IMR-90 (cell line): ENCODE measurements around the gene PLIN4. TPM values are rescaled to one million over a fixed set of nuclear protein-coding genes. Genes with fewer than 3 reads are reported as not detected.

Experiments
- ATAC-seq: fragments of 200-7000 bp; cut with Tn5 transposase; 2 replicates; pipeline ENCODE4 v1.9.1; 2020; ENCODE audit warnings: low read depth, mild to moderate bottlenecking, moderate library complexity
- BruUV-seq: library from RNA; stranded (reverse); fragments of 400-500 nt; replicated peaks from 2 replicates; lab custom pipeline; 2021; lab: Mats Ljungman, UMichigan
- CTCF ChIA-PET: fragments of 300-600 bp; formaldehyde crosslinking; extraction: SDS; loops from one replicate; lab custom pipeline; 2021; ENCODE audit warnings: antibody characterized with exemption; lab: Yijun Ruan, JAX
- POLR2A ChIA-PET: fragments of 300-600 bp; sonication (Branson Sonifier 250); formaldehyde crosslinking; loops from one replicate; lab custom pipeline; 2022; ENCODE audit warnings: antibody characterized with exemption; ENCODE audit not compliant: unreplicated experiment; lab: Charles Lee
- DNase-seq: peaks from one replicate; pipeline ENCODE4 v3.0.0; 2013
- H2AFZ ChIP-seq: replicated peaks from 2 replicates; pipeline ENCODE3; 2013; ENCODE audit warnings: low read length, mild to moderate bottlenecking; ENCODE audit not compliant: poor library complexity
- H2AK5ac ChIP-seq: 2 replicates; pipeline ENCODE4 v1.6.1; 2013; ENCODE audit warnings: low read depth, low read length, inconsistent platforms
- H2AK9ac ChIP-seq: replicated peaks from 2 replicates; pipeline ENCODE3; 2013; ENCODE audit warnings: mild to moderate bottlenecking, low read depth, low read length, moderate library complexity; ENCODE audit not compliant: poor library complexity
- H2BK120ac ChIP-seq: 2 replicates; pipeline ENCODE4 v1.6.1; 2013; ENCODE audit warnings: low read depth, low read length, inconsistent platforms
- H2BK15ac ChIP-seq: 3 replicates; pipeline ENCODE4 v1.6.1; 2013; ENCODE audit warnings: low read depth, low read length, inconsistent platforms
- H2BK20ac ChIP-seq: 2 replicates; pipeline ENCODE4 v1.6.1; 2013; ENCODE audit warnings: low read depth, mild to moderate bottlenecking, inconsistent platforms, low read length, moderate library complexity
- H2BK5ac ChIP-seq: 2 replicates; pipeline ENCODE4 v1.6.1; 2013; ENCODE audit warnings: mild to moderate bottlenecking, low read depth, low read length, inconsistent platforms; ENCODE audit not compliant: poor library complexity, severe bottlenecking
- H3K14ac ChIP-seq: replicated peaks from 2 replicates; pipeline ENCODE4 v1.6.1; 2013; ENCODE audit warnings: low read depth, low read length, inconsistent platforms
- H3K18ac ChIP-seq: 2 replicates; pipeline ENCODE4 v1.6.1; 2013; ENCODE audit warnings: low read depth, low read length, control low read depth
- H3K23ac ChIP-seq: 2 replicates; pipeline ENCODE4 v1.6.1; 2013; ENCODE audit warnings: low read depth, low read length, inconsistent platforms
- H3K27ac ChIP-seq: 2 replicates; pipeline ENCODE4 v1.5.1; 2013; ENCODE audit warnings: mild to moderate bottlenecking, control low read depth, low read length; ENCODE audit not compliant: insufficient read depth
- H3K27me3 ChIP-seq: 2 replicates; pipeline ENCODE4 v1.6.1; 2013; ENCODE audit warnings: low read length; ENCODE audit not compliant: control insufficient read depth, insufficient read depth
- H3K36me3 ChIP-seq: 2 replicates; pipeline ENCODE4 v1.6.1; 2013; ENCODE audit warnings: low read length, mixed read lengths; ENCODE audit not compliant: control insufficient read depth, insufficient read depth
- H3K4ac ChIP-seq: 2 replicates; pipeline ENCODE4 v1.6.1; 2013; ENCODE audit warnings: low read depth, low read length, inconsistent platforms
- H3K4me1 ChIP-seq: 2 replicates; pipeline ENCODE4 v1.6.1; 2013; ENCODE audit warnings: low read length, mixed read lengths; ENCODE audit not compliant: control insufficient read depth, insufficient read depth
- H3K4me2 ChIP-seq: 2 replicates; pipeline ENCODE4 v1.6.1; 2013; ENCODE audit warnings: low read depth, mild to moderate bottlenecking, control low read depth, low read length, moderate library complexity
- H3K4me3 ChIP-seq: 2 replicates; pipeline ENCODE4 v1.5.1; 2013; ENCODE audit warnings: low read depth, mild to moderate bottlenecking, control low read depth, low read length, moderate library complexity; ENCODE audit not compliant: insufficient read depth
- H3K56ac ChIP-seq: 2 replicates; pipeline ENCODE4 v1.6.1; 2013; ENCODE audit warnings: low read length, inconsistent platforms; ENCODE audit not compliant: insufficient read depth; ENCODE audit errors: extremely low read depth
- H3K79me1 ChIP-seq, 2 experiments: 2 replicates each; pipeline ENCODE4 v1.6.1; 2013; ENCODE audit warnings: low read length in 2 of 2, inconsistent platforms in 1 of 2, low read depth in 1 of 2
- H3K9ac ChIP-seq: 2 replicates; pipeline ENCODE4 v1.6.1; 2013; ENCODE audit warnings: low read depth, low read length, control low read depth
- H3K9me1 ChIP-seq: 2 replicates; pipeline ENCODE4 v1.6.1; 2013; ENCODE audit warnings: low read length, inconsistent platforms; ENCODE audit not compliant: insufficient read depth
- H3K9me3 ChIP-seq: 2 replicates; pipeline ENCODE4 v1.6.1; 2013; ENCODE audit warnings: low read length; ENCODE audit not compliant: control insufficient read depth, insufficient read depth
- H4K20me1 ChIP-seq: 2 replicates; pipeline ENCODE4 v1.6.1; 2013; ENCODE audit warnings: low read length, inconsistent platforms; ENCODE audit not compliant: insufficient read depth
- H4K5ac ChIP-seq: 2 replicates; pipeline ENCODE4 v1.6.1; 2013; ENCODE audit warnings: mild to moderate bottlenecking, low read depth, low read length, control low read depth
- H4K8ac ChIP-seq, 2 experiments: 2 replicates each; pipeline ENCODE4 v1.6.1; 2013; ENCODE audit warnings: low read depth in 2 of 2, low read length in 2 of 2, control low read depth in 1 of 2, inconsistent platforms in 1 of 2
- H4K91ac ChIP-seq: 2 replicates; pipeline ENCODE4 v1.6.1; 2013; ENCODE audit warnings: low read depth, low read length, inconsistent platforms; ENCODE audit not compliant: insufficient read depth
- BHLHE40 ChIP-seq: fragments of 150-350 bp; IDR thresholded peaks from 2 replicates; pipeline ENCODE4 v1.6.1; 2016; ENCODE audit warnings: mild to moderate bottlenecking, low read depth, low read length
- CEBPB ChIP-seq: IDR thresholded peaks from 2 replicates; pipeline ENCODE4 v1.6.1; 2012; ENCODE audit warnings: low read depth, low read length, improper control_type of control experiment
- CTCF ChIP-seq: conservative IDR thresholded peaks from 2 replicates; pipeline ENCODE4 v1.5.1; 2012; ENCODE audit warnings: mild to moderate bottlenecking, low read depth, low read length, improper control_type of control experiment
- ELK1 ChIP-seq: fragments of 150-350 bp; IDR thresholded peaks from 2 replicates; pipeline ENCODE4 v1.6.1; 2016; ENCODE audit warnings: low read depth, mild to moderate bottlenecking, low read length, moderate library complexity, borderline replicate concordance
- FOS ChIP-seq: fragments of 150-350 bp; IDR thresholded peaks from 2 replicates; pipeline ENCODE4 v1.6.1; 2016; ENCODE audit warnings: low read depth, low read length
- MAFK ChIP-seq: IDR thresholded peaks from 2 replicates; pipeline ENCODE4 v1.6.1; 2012; ENCODE audit warnings: low read depth, low read length, improper control_type of control experiment
- MAZ ChIP-seq: IDR thresholded peaks from 2 replicates; pipeline ENCODE4 v1.6.1; 2012; ENCODE audit warnings: low read depth, mild to moderate bottlenecking, low read length, improper control_type of control experiment, moderate library complexity, borderline replicate concordance
- MXI1 ChIP-seq: IDR thresholded peaks from 2 replicates; pipeline ENCODE4 v1.6.1; 2012; ENCODE audit warnings: low read depth, mild to moderate bottlenecking, low read length, moderate library complexity, borderline replicate concordance
- NFE2L2 ChIP-seq: fragments of 150-350 bp; IDR thresholded peaks from 2 replicates; pipeline ENCODE4 v1.6.1; 2016; ENCODE audit warnings: low read depth, mild to moderate bottlenecking, low read length
- POLR2A ChIP-seq: IDR thresholded peaks from 2 replicates; pipeline ENCODE4 v1.6.1; 2012; ENCODE audit warnings: mild to moderate bottlenecking, low read depth, low read length
- RAD21 ChIP-seq: IDR thresholded peaks from 2 replicates; pipeline ENCODE4 v1.6.1; 2012; ENCODE audit warnings: low read length, improper control_type of control experiment
- RCOR1 ChIP-seq: IDR thresholded peaks from 2 replicates; pipeline ENCODE4 v1.6.1; 2012; ENCODE audit warnings: mild to moderate bottlenecking, low read length, improper control_type of control experiment; ENCODE audit not compliant: insufficient replicate concordance
- RFX5 ChIP-seq: IDR thresholded peaks from 2 replicates; pipeline ENCODE4 v1.8.0; 2012; ENCODE audit warnings: low read depth, mild to moderate bottlenecking, low read length, moderate library complexity
- SMC3 ChIP-seq: fragments of 150-350 bp; IDR thresholded peaks from 2 replicates; pipeline ENCODE4 v1.6.1; 2016; ENCODE audit warnings: low read depth, mild to moderate bottlenecking, antibody characterized with exemption, low read length, moderate library complexity
- USF2 ChIP-seq: fragments of 150-350 bp; IDR thresholded peaks from 2 replicates; pipeline ENCODE4 v1.6.1; 2017; ENCODE audit warnings: mild to moderate bottlenecking, antibody characterized with exemption, low read length, low read depth
- WGBS, 2 experiments: methylation state at CpG; one replicate each; pipeline versions ENCODE4 v1.1.5 to v1.1.7; 2013; ENCODE audit warnings: missing lambda C conversion rate in 2 of 2; ENCODE audit not compliant: insufficient read length in 1 of 2; ENCODE audit errors: extremely low coverage in 2 of 2; 5-methylcytosine and 5-hydroxymethylcytosine counted together
- dilution Hi-C: fragments of 300-500 bp; cut with HindIII; formaldehyde crosslinking; loops from one replicate; pipeline ENCODE4 v1.14.3; 2018; ENCODE audit warnings: low sequenced_read_pairs; ENCODE audit not compliant: unreplicated experiment
- in situ Hi-C: fragments of 300-500 bp; cut with MboI; formaldehyde crosslinking; loops from 3 replicates; pipeline ENCODE4 v1.14.3; 2019; ENCODE audit warnings: low sequenced_read_pairs, inconsistent platforms, mixed read lengths
- intact Hi-C: fragments of 100-400 bp; cut with micrococcal nuclease; formaldehyde crosslinking; loops from 2 replicates; pipeline ENCODE4 v1.10.0; 2022
- polyA plus RNA-seq, 3 experiments: library from polyadenylated mRNA; depleted of rRNA; stranded (reverse); fragments of >200 nt; gene quantifications; 2 replicates each; pipeline ENCODE4 v1.2.3, GENCODE V29; 2012; ENCODE audit warnings: low replicate concordance in 1 of 3
- total RNA-seq: library from RNA; depleted of rRNA; stranded (reverse); fragments of >200 nt; gene quantifications from 2 replicates; pipeline ENCODE4 v1.2.3, GENCODE V29; 2012

Gene PLIN4
- total and polyA plus RNA-seq, 2 of the 4 experiments (the other 2 are of a cell fraction), result under 0.01 to 0.09 TPM

GRCh38 chr19:4504297-4504701, 14.0 kb downstream of the PLIN4 start:
- H3K9ac ChIP-seq, result no peak overlapping the region
- ATAC-seq (no peak), DNase-seq (no peak)
- H4K91ac ChIP-seq, result no peak overlapping the region
- 92% methylated on average over 19 of the region's 23 CpGs; no CpG with 5 or more reads in 1 of the 2 experiments for WGBS, 2 experiments
- peaks cover 50% of the 10 kb centered on the region for H3K36me3 ChIP-seq
- no peak overlapping the region for H3K18ac ChIP-seq
- dilution Hi-C loops, result no loop called here
- H3K4ac ChIP-seq, result no peak overlapping the region
- H3K9me1 ChIP-seq, result peaks cover 8% of the 10 kb centered on the region; the same call in 1 of the 2 replicates
- H3K9me3 ChIP-seq, result no peaks in the 10 kb centered on the region
- in situ Hi-C loops, result no loop called here
- no peaks in the 10 kb centered on the region for H4K20me1 ChIP-seq
- no peak overlapping the region for H2BK5ac ChIP-seq
- no peak overlapping the region for H3K27ac ChIP-seq
- no peak overlapping the region for H3K56ac ChIP-seq
- no peak overlapping the region for H2AFZ ChIP-seq
- no peak overlapping the region for H3K4me3 ChIP-seq
- ChIA-PET CTCF (no interaction called here), POLR2A (no interaction called here)
- no peak overlapping the region for H3K23ac ChIP-seq
- no peak overlapping the region for H2BK120ac ChIP-seq
- H2AK5ac ChIP-seq, result no peak overlapping the region
- no peak overlapping the region for H4K8ac ChIP-seq
- H2BK20ac ChIP-seq, result no peak overlapping the region
- intact Hi-C loops, result no loop called here
- H3K4me1 ChIP-seq, result peaks cover 4% of the 10 kb centered on the region
- TF ChIP-seq CTCF (no peak), RAD21 (no peak), MAFK (no peak), SMC3 (no peak), CEBPB (no peak), RFX5 (no peak), ELK1 (no peak), POLR2A (no peak), BHLHE40 (no peak), MAZ (no peak), MXI1 (no peak), RCOR1 (no peak), NFE2L2 (no peak), FOS (no peak), USF2 (no peak)
- H3K14ac ChIP-seq, result no peak overlapping the region
- H3K79me1 ChIP-seq, result peaks cover 0 to 8% of the 10 kb centered on the region in 2 experiments; a peak in 1 of 4 replicates
- BruUV-seq, result no TSS peak
- H3K27me3 ChIP-seq, result no peaks in the 10 kb centered on the region
- no peak overlapping the region for H4K5ac ChIP-seq
- H2AK9ac ChIP-seq, result no peak overlapping the region
- H2BK15ac ChIP-seq, result no peak overlapping the region
- H3K4me2 ChIP-seq, result no peak overlapping the region
